Endothelial cell (in vitro differentiated cells): Measurements from ENCODE around the gene RARRES1. TPM values are rescaled to one million over a fixed set of nuclear protein-coding genes. Genes with fewer than 3 reads are reported as not detected.

Source experiments
- DNase-seq: peaks from one replicate; pipeline ENCODE4 v3.0.0; 2021; ENCODE audit warnings: low spot score
- H3K27ac Mint-ChIP-seq: one replicate; pipeline ENCODE4 v1.8.0; 2021; ENCODE audit warnings: mixed read lengths, inconsistent platforms; ENCODE audit not compliant: unreplicated experiment
- H3K27me3 Mint-ChIP-seq: one replicate; pipeline ENCODE4 v1.8.0; 2021; ENCODE audit warnings: mild to moderate bottlenecking, moderate library complexity, mixed read lengths, inconsistent platforms; ENCODE audit not compliant: unreplicated experiment
- H3K36me3 Mint-ChIP-seq: one replicate; pipeline ENCODE4 v1.8.0; 2021; ENCODE audit warnings: mild to moderate bottlenecking, low read depth, mixed read lengths, inconsistent platforms; ENCODE audit not compliant: unreplicated experiment
- H3K4me1 Mint-ChIP-seq: one replicate; pipeline ENCODE4 v1.8.0; 2021; ENCODE audit warnings: mild to moderate bottlenecking, mixed read lengths, inconsistent platforms; ENCODE audit not compliant: unreplicated experiment
- H3K4me3 Mint-ChIP-seq: one replicate; pipeline ENCODE4 v1.8.0; 2021; ENCODE audit warnings: mild to moderate bottlenecking, mixed read lengths, inconsistent platforms; ENCODE audit not compliant: unreplicated experiment
- H3K9me3 Mint-ChIP-seq: one replicate; pipeline ENCODE4 v1.8.0; 2021; ENCODE audit warnings: mixed read lengths, inconsistent platforms; ENCODE audit not compliant: unreplicated experiment
- CTCF ChIP-seq: fragments of 200-600 bp; sonication (generic); IDR thresholded peaks from one replicate; pipeline ENCODE4 v1.5.0; 2021; ENCODE audit warnings: antibody characterized with exemption; ENCODE audit not compliant: unreplicated experiment
- total RNA-seq: library from RNA; stranded (reverse); fragmentation: NEBNext Ultra II Directional; extraction: Animal tissue kit (Norgen Biotek cat#: 25700); gene quantifications from one replicate; pipeline ENCODE4 v1.2.1, GENCODE V29; 2021; ENCODE audit not compliant: unreplicated experiment

RARRES1 gene
- total RNA-seq, 1 donor from 2014 or later: not detected

DNA sequence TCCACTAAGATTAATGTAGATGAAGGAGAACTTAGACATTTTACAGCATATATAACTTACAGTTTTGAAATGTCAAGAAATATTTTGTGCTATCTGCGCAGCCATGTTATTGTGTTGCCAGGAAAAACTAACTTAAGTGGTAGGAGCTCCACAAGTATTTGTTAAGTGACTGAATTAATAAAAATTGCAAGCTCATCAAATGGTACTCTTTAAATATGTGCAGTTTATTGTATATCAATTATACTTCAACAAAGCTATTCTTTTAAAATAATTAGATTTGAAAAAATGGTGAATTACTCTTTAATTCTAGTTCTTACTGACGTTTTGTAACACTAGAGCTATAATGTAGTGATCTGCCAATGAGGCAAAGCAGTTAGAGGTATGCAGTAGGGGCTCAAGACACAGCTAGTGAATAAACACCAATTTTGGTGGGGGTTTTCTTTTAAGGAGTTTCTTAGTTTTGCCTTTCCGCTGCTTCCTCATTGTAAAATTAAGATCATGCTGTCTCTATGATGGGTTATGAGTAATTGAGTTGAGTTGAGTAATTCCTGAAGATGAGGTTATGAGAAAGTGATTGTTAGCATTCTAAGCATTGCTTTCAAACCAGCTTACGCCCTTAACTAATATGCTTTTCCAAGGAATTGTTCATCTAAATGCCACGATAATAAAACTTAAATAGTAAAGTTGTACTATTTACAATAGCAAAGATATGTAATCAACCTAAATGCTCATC lies 48.9 kb downstream of the RARRES1 start:
- Mint-ChIP-seq H3K36me3 (peaks cover 3% of the 10 kb centered on the region), H3K27ac (peak overlapping the region; percentile 55), H3K27me3 (no peaks in the 10 kb centered on the region), H3K4me1 (peaks cover 15% of the 10 kb centered on the region), H3K9me3 (no peaks in the 10 kb centered on the region), H3K4me3 (no peak overlapping the region)
- DNase-seq: no peak
- TF ChIP-seq CTCF: no peak

- Mint-ChIP-seq H3K4me1 (peaks cover 15% of the 10 kb centered on the region), H3K36me3 (peaks cover 9% of the 10 kb centered on the region), H3K4me3 (no peak overlapping the region), H3K9me3 (no peaks in the 10 kb centered on the region), H3K27me3 (no peaks in the 10 kb centered on the region), H3K27ac (no peak overlapping the region)
- no peak for DNase-seq
- TF ChIP-seq CTCF: no peak
These were observed 51.4 kb downstream of the RARRES1 start for GRCh38 chr3:158680861-158681260.

DNA sequence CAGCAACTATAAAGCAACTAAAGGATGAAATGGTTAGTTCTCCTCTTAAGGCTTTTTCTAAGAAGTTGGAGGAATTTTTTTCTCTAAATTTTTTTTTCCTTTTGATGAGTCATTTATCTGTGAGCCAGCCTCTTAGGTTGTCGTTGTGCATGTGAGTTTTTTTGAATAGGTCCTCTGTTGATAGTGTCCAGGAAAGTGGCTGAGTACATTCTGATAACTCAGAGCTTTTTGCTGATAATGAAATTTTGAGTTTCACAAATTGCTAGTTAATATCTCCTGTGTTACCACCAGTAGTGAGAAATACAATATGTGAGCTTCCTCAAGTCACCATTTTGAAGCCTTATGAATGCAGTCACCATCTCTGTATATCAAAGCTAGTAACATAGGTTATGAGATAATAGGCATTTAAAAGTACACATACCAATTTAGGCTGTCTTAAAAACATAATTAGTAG lies 52.7 kb downstream of the RARRES1 start:
- no peak for TF ChIP-seq CTCF
- no peaks in the 10 kb centered on the region for H3K9me3 Mint-ChIP-seq
- H3K27me3 Mint-ChIP-seq: no peaks in the 10 kb centered on the region
- H3K4me1 Mint-ChIP-seq: peaks cover 7% of the 10 kb centered on the region
- H3K4me3 Mint-ChIP-seq: no peak overlapping the region
- DNase-seq: no peak
- H3K36me3 Mint-ChIP-seq: peaks cover 9% of the 10 kb centered on the region
- no peak overlapping the region for H3K27ac Mint-ChIP-seq

DNA sequence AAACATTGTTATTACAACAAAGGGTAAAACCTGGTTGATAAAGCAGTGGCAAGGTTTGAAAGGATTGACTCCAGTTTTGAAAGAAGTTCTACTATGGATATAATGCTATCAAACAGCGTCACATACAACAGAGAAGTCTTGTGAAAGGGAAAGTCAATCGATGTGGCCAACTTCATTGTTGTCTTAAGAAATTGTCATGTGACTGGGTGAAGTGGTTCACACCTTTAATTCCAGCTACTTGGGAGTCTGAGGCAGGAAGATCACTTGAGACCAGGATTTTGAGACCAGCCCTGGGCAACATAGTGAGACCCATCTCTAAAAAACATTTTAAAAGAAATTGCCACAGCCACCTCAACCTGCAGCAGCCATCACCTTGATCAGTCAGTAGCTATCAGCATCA lies 53.6 kb downstream of the RARRES1 start:
- peaks cover 9% of the 10 kb centered on the region for H3K36me3 Mint-ChIP-seq
- DNase-seq: no peak

More for the DNA sequence above, 53.6 kb downstream of the RARRES1 start:
- H3K27ac Mint-ChIP-seq: no peak overlapping the region
- no peaks in the 10 kb centered on the region for H3K9me3 Mint-ChIP-seq
- no peak for TF ChIP-seq CTCF
- peaks cover 3% of the 10 kb centered on the region for H3K27me3 Mint-ChIP-seq
- no peak overlapping the region for H3K4me3 Mint-ChIP-seq
- H3K4me1 Mint-ChIP-seq: peaks cover under 1% of the 10 kb centered on the region
